Prostate gland (tissue), 2 donors: ENCODE measurements around the gene GOLM1. TPM values are rescaled to one million over a fixed set of nuclear protein-coding genes. Genes with fewer than 3 reads are reported as not detected.

Experiments used
- DNase-seq: peaks from one replicate; pipeline ENCODE4 v3.0.0-alpha.2; 2019; ENCODE audit warnings: low spot score
- H3K27ac ChIP-seq, 2 donors: fragments of 200-600 bp; sonication (generic); 2 replicates each; pipeline ENCODE4 v1.5.1; 2017 to 2019
- H3K27me3 ChIP-seq: fragments of 200-600 bp; sonication (generic); replicated peaks from 2 replicates; pipeline ENCODE4 v1.5.1; 2019; ENCODE audit not compliant: insufficient read depth
- H3K36me3 ChIP-seq, 2 donors: fragments of 200-600 bp; sonication (generic); 1 replicate in 1 of 2; 2 replicates in 1 of 2; pipeline versions ENCODE4 v1.5.1 to v1.8.1; 2017 to 2019
- H3K4me1 ChIP-seq: fragments of 200-600 bp; sonication (generic); replicated peaks from 2 replicates; pipeline ENCODE4 v1.5.1; 2019
- H3K4me3 ChIP-seq, 2 donors: fragments of 200-600 bp; sonication (generic); 2 replicates each; pipeline ENCODE4 v1.5.1; 2017 to 2019
- H3K9me3 ChIP-seq: fragments of 200-600 bp; sonication (generic); 2 replicates; pipeline ENCODE4 v1.5.1; 2017
- POLR2A ChIP-seq: fragments of 450-650 bp; IDR thresholded peaks from one replicate; pipeline ENCODE4 v1.6.1; 2016; ENCODE audit warnings: antibody characterized with exemption, mild to moderate bottlenecking
- POLR2AphosphoS5 ChIP-seq: sonication (generic); formaldehyde crosslinking; IDR thresholded peaks from one replicate; pipeline ENCODE4 v1.6.1; 2017; ENCODE audit warnings: antibody characterized with exemption
- WGBS: methylation state at CpG from one replicate; pipeline ENCODE4 v1.1.5; 2018; 5-methylcytosine and 5-hydroxymethylcytosine counted together
- intact Hi-C: fragments of 100-400 bp; cut with DNase I; formaldehyde crosslinking; loops from one replicate; pipeline ENCODE4 v1.14.2; 2022
- total RNA-seq, 2 donors: library from RNA; depleted of rRNA; stranded (reverse); fragments of >200 nt; gene quantifications; one replicate each; pipeline ENCODE4 v1.1.0, GENCODE V29; 2016
- TF ChIP-seq, protein P1 (sequence below), 4 experiments: fragments of 200-600 bp in 2 of 4; fragments of 450-650 bp in 2 of 4; sonication (generic) in 2 of 4; IDR thresholded peaks; 1 replicate in 3 of 4; 2 replicates in 1 of 4; pipeline ENCODE4 v1.5.1; 2016 to 2019; ENCODE audit warnings: antibody characterized with exemption in 4 of 4, mild to moderate bottlenecking in 2 of 4, moderate library complexity in 2 of 4

The GOLM1 gene
- total RNA-seq, 2 donors from 2014 or later, result 53.4 to 162 TPM

DNA sequence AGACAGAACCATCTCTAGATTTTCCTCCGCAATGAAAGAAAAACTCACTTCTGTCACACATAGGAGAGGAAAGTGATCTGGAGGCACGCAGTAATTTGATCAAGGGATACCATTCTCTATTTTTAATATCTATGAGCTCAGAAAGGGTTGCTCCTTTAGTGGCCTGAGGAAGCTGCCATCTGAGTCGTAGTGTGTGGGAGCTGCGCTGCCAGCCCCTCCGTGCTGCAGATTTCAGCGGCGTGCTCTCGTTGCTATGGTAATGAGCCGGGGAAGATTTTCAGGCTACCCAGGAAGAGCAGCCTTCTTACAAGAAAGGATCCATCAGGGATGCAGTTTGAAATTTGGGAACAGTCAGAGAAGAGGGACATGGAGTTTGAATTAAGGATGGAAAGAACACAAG, 17.1 kb upstream of the GOLM1 start:
- Histone ChIP-seq H3K36me3 (no peaks in the 10 kb centered on the region), H3K27me3 (no peaks in the 10 kb centered on the region), H3K9me3 (no peaks in the 10 kb centered on the region), H3K4me1 (no peaks in the 10 kb centered on the region), H3K27ac (no peak overlapping the region), H3K4me3 (no peak overlapping the region)
- WGBS, result 57% methylated on average over 9 of the region's 9 CpGs
- no peak for TF ChIP-seq POLR2AphosphoS5
- TF ChIP-seq, protein P1, sequence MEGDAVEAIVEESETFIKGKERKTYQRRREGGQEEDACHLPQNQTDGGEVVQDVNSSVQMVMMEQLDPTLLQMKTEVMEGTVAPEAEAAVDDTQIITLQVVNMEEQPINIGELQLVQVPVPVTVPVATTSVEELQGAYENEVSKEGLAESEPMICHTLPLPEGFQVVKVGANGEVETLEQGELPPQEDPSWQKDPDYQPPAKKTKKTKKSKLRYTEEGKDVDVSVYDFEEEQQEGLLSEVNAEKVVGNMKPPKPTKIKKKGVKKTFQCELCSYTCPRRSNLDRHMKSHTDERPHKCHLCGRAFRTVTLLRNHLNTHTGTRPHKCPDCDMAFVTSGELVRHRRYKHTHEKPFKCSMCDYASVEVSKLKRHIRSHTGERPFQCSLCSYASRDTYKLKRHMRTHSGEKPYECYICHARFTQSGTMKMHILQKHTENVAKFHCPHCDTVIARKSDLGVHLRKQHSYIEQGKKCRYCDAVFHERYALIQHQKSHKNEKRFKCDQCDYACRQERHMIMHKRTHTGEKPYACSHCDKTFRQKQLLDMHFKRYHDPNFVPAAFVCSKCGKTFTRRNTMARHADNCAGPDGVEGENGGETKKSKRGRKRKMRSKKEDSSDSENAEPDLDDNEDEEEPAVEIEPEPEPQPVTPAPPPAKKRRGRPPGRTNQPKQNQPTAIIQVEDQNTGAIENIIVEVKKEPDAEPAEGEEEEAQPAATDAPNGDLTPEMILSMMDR (IDR thresholded peaks at IDR 0.05), result no peak
- TF ChIP-seq POLR2A, result no peak
- intact Hi-C loops, result no loop called here
- no peak for DNase-seq

DNA sequence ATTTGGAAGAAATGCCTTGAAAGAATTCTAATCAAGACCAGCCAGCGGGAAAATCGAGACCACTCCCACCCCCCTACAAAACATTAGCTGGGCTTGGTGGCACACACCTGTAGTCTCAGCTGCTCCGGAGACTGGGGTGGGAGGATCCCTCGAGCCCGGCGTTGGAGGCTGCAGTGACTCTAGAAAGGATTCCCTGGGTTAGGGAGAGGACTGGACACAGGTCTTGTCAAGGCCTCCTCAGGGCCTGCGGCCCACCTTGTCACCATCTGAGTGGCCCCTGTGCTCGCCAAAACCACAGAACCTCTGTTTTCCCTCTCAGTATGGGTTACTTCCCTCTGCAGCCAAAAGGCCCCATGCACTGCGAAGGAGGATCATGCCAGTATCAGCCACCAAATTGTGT, 16.5 kb upstream of the GOLM1 start:
- intact Hi-C loops, result no loop called here
- no peak for DNase-seq
- no peaks in the 10 kb centered on the region for H3K27me3 ChIP-seq
- H3K4me3 ChIP-seq, result no peak overlapping the region
- H3K27ac ChIP-seq, result no peak overlapping the region
- whole genome bisulfite sequencing, result 98% methylated on average over 9 of the region's 9 CpGs
- no peaks in the 10 kb centered on the region for H3K36me3 ChIP-seq
- TF ChIP-seq POLR2A, result no peak
- TF ChIP-seq, protein P1 (IDR thresholded peaks at IDR 0.05), result no peak
- TF ChIP-seq POLR2AphosphoS5, result no peak
- H3K9me3 ChIP-seq, result no peaks in the 10 kb centered on the region
- H3K4me1 ChIP-seq, result no peaks in the 10 kb centered on the region

DNA sequence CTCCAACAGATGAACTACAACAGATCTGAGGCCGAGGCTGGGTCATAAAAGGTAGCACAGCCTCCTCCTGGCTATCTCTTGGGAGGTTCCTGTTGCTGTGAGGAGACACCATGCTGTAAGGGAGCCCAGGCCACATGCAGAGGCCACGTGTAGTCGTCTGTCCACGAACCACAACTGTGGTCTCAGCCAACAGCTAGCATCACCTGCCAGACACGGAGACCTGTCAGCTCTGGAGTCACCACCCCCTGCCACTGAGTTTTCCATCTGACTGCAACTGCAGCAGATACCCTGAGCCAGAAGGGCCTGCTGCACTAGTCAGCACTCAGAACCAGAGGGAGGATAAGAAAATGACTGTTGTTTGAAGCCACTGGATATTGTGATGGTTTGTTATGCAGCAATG, 12.7 kb upstream of the GOLM1 start:
- no peaks in the 10 kb centered on the region for H3K9me3 ChIP-seq
- no peak overlapping the region for H3K27ac ChIP-seq
- H3K36me3 ChIP-seq, result no peaks in the 10 kb centered on the region
- no peaks in the 10 kb centered on the region for H3K4me1 ChIP-seq
- no peaks in the 10 kb centered on the region for H3K27me3 ChIP-seq
- WGBS, result 78% methylated on average over 5 of the region's 5 CpGs
- no peak for DNase-seq
- no peak overlapping the region for H3K4me3 ChIP-seq
- intact Hi-C loops, result no loop called here
- TF ChIP-seq POLR2AphosphoS5 (no peak), POLR2A (no peak)
- TF ChIP-seq, protein P1 (IDR thresholded peaks at IDR 0.05), result no peak

DNA sequence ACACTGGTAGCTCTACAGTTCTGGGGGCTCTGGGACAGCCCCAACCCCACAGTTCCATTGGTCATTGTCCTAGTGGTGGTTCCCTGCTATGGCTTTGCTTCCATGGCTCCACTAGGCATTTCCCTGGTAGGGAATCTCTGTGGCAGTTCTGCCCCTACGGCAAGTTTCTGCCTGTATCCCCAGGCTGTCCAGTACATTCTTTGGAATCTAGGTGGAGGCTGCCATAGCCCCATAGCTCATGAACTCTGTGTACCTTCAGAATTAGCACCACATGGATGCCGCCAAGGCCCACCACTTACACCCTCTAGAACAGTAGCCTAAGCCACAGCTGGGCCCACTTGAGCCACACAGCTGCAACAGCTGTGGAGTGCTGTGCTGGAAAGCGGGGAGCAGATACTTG, 3.3 kb upstream of the GOLM1 start:
- Histone ChIP-seq H3K27ac (no peak overlapping the region), H3K4me3 (no peak overlapping the region), H3K27me3 (no peaks in the 10 kb centered on the region), H3K36me3 (no peaks in the 10 kb centered on the region), H3K4me1 (no peaks in the 10 kb centered on the region), H3K9me3 (no peaks in the 10 kb centered on the region)
- DNase-seq, result no peak
- intact Hi-C loops, result no loop called here
- TF ChIP-seq POLR2AphosphoS5 (no peak), POLR2A (no peak)
- TF ChIP-seq, protein P1 (IDR thresholded peaks at IDR 0.05), result no peak
- 81% methylated on average over 3 of the region's 3 CpGs for WGBS

DNA sequence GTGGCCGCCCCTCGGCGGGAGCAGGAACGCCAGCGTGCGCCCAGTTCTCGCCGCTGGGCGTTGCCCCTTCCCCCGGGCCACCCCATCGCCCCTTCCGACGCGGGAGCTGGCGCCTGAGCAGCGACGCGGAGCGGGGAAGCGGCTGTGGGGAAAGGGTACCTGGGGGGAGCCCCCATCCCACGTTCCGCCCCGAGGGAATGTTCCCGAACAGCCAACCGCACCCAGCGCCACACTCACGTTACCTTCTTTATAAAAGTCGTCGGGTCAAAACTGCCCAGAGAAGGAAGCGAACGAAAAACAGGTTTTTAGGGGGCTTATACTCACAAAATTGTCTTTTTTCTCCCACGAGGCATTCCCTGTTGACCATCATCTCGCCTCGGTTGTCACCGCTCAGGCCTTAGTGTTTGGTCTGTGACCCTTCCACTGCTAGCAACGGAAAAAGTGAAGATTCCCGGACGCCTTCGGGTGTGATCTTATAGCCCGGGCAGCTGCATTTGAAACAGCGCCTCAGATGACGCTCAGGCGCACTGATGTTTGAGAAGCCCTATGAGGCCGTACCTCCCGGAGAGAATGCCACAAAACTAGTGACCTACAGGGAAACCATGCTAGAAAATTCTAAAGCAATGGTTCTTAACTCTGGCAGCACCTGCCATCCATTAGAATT, 475 bp upstream of the GOLM1 start:
- WGBS, result 5% methylated on average over 25 of the region's 45 CpGs
- TF ChIP-seq POLR2AphosphoS5 (no peak), POLR2A (no peak)
- TF ChIP-seq, protein P1 (IDR thresholded peaks at IDR 0.05), result no peak
- intact Hi-C loops, result no loop called here

More for the DNA sequence above, 475 bp upstream of the GOLM1 start:
- Histone ChIP-seq H3K4me3 (peak overlapping the region; percentile 56 to 80), H3K4me1 (no peaks in the 10 kb centered on the region), H3K36me3 (no peaks in the 10 kb centered on the region), H3K27me3 (no peaks in the 10 kb centered on the region), H3K9me3 (no peaks in the 10 kb centered on the region), H3K27ac (peak overlapping the region; percentile 57 to 81)
- peak; percentile 48 for DNase-seq
